OCI-M2 (cell line): ENCODE measurements around the gene DNAJC6.

ENCODE experiments used
- DNase-seq: peaks from one replicate; lab custom pipeline; 2025; ENCODE audit not compliant: unreplicated experiment; lab: John Stamatoyannopoulos, UW

Gene DNAJC6

GRCh38 chr1:65459397-65459768 is 150.0 kb downstream of the DNAJC6 start:
- DNase-seq: no peak
